Endothelial cell of umbilical vein (primary cell): ENCODE results near the gene PPIE.
"Not testable (repeated sequence)": the region's sequence is repeated elsewhere in the genome, so short reads cannot be mapped to it uniquely, and the experiment has no call there.

Experiments
- CTCF ChIP-seq, 2 donors: IDR thresholded peaks; 1 replicate in 1 of 2; 2 replicates in 1 of 2; pipeline ENCODE4 v1.5.1; 2011; ENCODE audit warnings: low read length in 2 of 2, mild to moderate bottlenecking in 2 of 2, moderate library complexity in 2 of 2, control low read depth in 1 of 2, inconsistent platforms in 1 of 2, low read depth in 1 of 2; ENCODE audit not compliant: insufficient read depth in 1 of 2; ENCODE audit errors: extremely low read depth in 1 of 2
- EZH2 ChIP-seq: IDR thresholded peaks from 2 replicates; pipeline ENCODE4 v1.6.1; 2012; ENCODE audit warnings: borderline replicate concordance, low read depth, mild to moderate bottlenecking, moderate library complexity, low read length, inconsistent platforms; ENCODE audit not compliant: severe bottlenecking
- GATA2 ChIP-seq: IDR thresholded peaks from 2 replicates; pipeline ENCODE4 v1.7.0; 2011; ENCODE audit warnings: low read depth, mild to moderate bottlenecking, moderate library complexity, mixed read lengths, low read length; ENCODE audit not compliant: insufficient read length, insufficient read depth
- POLR2A ChIP-seq: IDR thresholded peaks from 2 replicates; pipeline ENCODE4 v1.6.1; 2012; ENCODE audit warnings: low read depth, mild to moderate bottlenecking, control low read depth, low read length
- POLR2AphosphoS5 ChIP-seq: IDR thresholded peaks from 2 replicates; pipeline ENCODE4 v1.6.1; 2012; ENCODE audit warnings: low read depth, mild to moderate bottlenecking, control low read depth, low read length, moderate library complexity; ENCODE audit not compliant: insufficient read depth

DNA sequence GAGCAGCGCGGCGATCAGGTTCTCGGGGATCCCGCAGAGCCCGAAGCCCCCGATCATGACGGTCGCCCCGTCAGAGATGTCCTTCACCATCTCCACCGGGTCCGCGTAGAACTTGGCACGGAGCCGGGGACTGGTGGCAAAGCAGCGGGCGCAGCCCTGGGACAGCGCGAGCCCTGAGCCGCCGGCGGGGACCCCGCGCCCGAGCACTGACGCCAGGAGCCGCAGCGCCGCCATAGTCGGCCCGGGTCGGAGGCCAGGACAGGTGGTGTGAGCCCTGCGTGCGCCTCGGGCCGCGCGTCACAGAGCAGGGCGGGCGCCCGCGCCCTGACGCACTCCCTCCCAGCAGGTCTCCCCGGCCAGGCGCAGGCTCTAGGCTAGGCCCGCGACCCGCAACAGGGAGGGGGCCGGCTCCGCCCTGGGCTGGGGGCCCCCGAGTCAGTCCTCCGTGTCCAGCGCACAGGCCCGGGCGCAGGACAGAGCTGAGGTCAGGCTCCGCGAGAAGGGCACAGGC lies 32.4 kb downstream of the PPIE start, which contains the start of gene OXCT2:
- not testable (repeated sequence) for TF ChIP-seq CTCF (IDR thresholded peaks at IDR 0.05; ENCODE audit: extremely low read depth in 1 of 2, insufficient read depth in 1 of 2, low read depth in 1 of 2, low read length in 2 of 2); POLR2A; EZH2; POLR2AphosphoS5; GATA2
